PC-3 (cell line): ENCODE measurements around the gene ASXL1.

ENCODE experiments used
- CTCF ChIP-seq: fragments of 300-600 bp; sonication (generic); conservative IDR thresholded peaks from 2 replicates; pipeline ENCODE4 v1.5.1; 2017; ENCODE audit warnings: antibody characterized with exemption, low read depth, mild to moderate bottlenecking, low read length
- EZH2 ChIP-seq: fragments of 300-600 bp; sonication (generic); IDR thresholded peaks from one replicate; pipeline ENCODE4 v1.6.1; 2017; ENCODE audit warnings: antibody characterized with exemption, mild to moderate bottlenecking, low read length; ENCODE audit not compliant: unreplicated experiment
- EZH2phosphoT487 ChIP-seq: fragments of 300-600 bp; sonication (generic); IDR thresholded peaks from 2 replicates; pipeline ENCODE4 v1.6.1; 2018; ENCODE audit warnings: mild to moderate bottlenecking, antibody characterized with exemption, low read length, borderline replicate concordance

GRCh38 chr20:32470940-32471339 is 112.8 kb downstream of the ASXL1 start:
- TF ChIP-seq CTCF = no peak
- no peak for TF ChIP-seq EZH2phosphoT487
- no peak for TF ChIP-seq EZH2
